Suprapubic skin (tissue), 4 donors: ENCODE data around the gene RB1. TPM values are rescaled to one million over a fixed set of nuclear protein-coding genes. Genes with fewer than 3 reads are reported as not detected.

Source experiments
- DNase-seq, 2 donors: peaks; one replicate each; pipeline ENCODE4 v3.0.0-alpha.2; 2019; ENCODE audit warnings: low spot score in 2 of 2
- H3K27ac ChIP-seq: fragments of 200-600 bp; sonication (generic); one replicate; pipeline ENCODE4 v1.5.1; 2019
- H3K27me3 ChIP-seq: fragments of 200-600 bp; sonication (generic); one replicate; pipeline ENCODE4 v1.5.1; 2019
- H3K36me3 ChIP-seq: fragments of 200-600 bp; sonication (generic); one replicate; pipeline ENCODE4 v1.5.1; 2019
- H3K4me1 ChIP-seq: fragments of 200-600 bp; sonication (generic); one replicate; pipeline ENCODE4 v1.5.1; 2019
- H3K4me3 ChIP-seq: fragments of 200-600 bp; sonication (generic); one replicate; pipeline ENCODE4 v1.5.1; 2019; ENCODE audit warnings: mild to moderate bottlenecking
- H3K9me3 ChIP-seq: fragments of 200-600 bp; sonication (generic); one replicate; pipeline ENCODE4 v1.5.1; 2019
- EP300 ChIP-seq: sonication (generic); formaldehyde crosslinking; IDR thresholded peaks from one replicate; pipeline ENCODE4 v1.6.1; 2017; ENCODE audit warnings: antibody characterized with exemption
- POLR2A ChIP-seq, 2 donors: fragments of 450-650 bp; IDR thresholded peaks; one replicate each; pipeline ENCODE4 v1.6.1; 2017; ENCODE audit warnings: antibody characterized with exemption in 2 of 2, mild to moderate bottlenecking in 2 of 2, moderate library complexity in 2 of 2
- POLR2AphosphoS5 ChIP-seq, 3 donors: sonication (generic); formaldehyde crosslinking; IDR thresholded peaks; one replicate each; pipeline ENCODE4 v1.6.1; 2017; ENCODE audit warnings: antibody characterized with exemption in 3 of 3
- WGBS: methylation state at CpG from one replicate; pipeline ENCODE4 v1.1.5; 2018; 5-methylcytosine and 5-hydroxymethylcytosine counted together
- total RNA-seq, 4 donors: library from RNA; depleted of rRNA; stranded (reverse); fragments of >200 nt; gene quantifications; one replicate each; pipeline ENCODE4 v1.1.0, GENCODE V29; 2016
- TF ChIP-seq, protein P1 (sequence below), 2 donors: fragments of 200-600 bp in 1 of 2; fragments of 450-650 bp in 1 of 2; sonication (generic) in 1 of 2; IDR thresholded peaks; one replicate each; pipeline ENCODE4 v1.5.1; 2016 to 2019; ENCODE audit warnings: antibody characterized with exemption in 2 of 2, mild to moderate bottlenecking in 1 of 2, moderate library complexity in 1 of 2

Gene RB1
- total RNA-seq, 4 donors from 2014 or later = 18.0 to 31.5 (median 20.7) TPM

- 55% methylated on average over 2 of the region's 2 CpGs for WGBS
- H3K4me3 ChIP-seq = no peak overlapping the region
- no peaks in the 10 kb centered on the region for H3K36me3 ChIP-seq
- TF ChIP-seq POLR2AphosphoS5 (IDR thresholded peaks at IDR 0.05) = no peak
- no peak for TF ChIP-seq POLR2A (IDR thresholded peaks at IDR 0.05)
- no peak for TF ChIP-seq EP300
- TF ChIP-seq, protein P1, sequence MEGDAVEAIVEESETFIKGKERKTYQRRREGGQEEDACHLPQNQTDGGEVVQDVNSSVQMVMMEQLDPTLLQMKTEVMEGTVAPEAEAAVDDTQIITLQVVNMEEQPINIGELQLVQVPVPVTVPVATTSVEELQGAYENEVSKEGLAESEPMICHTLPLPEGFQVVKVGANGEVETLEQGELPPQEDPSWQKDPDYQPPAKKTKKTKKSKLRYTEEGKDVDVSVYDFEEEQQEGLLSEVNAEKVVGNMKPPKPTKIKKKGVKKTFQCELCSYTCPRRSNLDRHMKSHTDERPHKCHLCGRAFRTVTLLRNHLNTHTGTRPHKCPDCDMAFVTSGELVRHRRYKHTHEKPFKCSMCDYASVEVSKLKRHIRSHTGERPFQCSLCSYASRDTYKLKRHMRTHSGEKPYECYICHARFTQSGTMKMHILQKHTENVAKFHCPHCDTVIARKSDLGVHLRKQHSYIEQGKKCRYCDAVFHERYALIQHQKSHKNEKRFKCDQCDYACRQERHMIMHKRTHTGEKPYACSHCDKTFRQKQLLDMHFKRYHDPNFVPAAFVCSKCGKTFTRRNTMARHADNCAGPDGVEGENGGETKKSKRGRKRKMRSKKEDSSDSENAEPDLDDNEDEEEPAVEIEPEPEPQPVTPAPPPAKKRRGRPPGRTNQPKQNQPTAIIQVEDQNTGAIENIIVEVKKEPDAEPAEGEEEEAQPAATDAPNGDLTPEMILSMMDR (IDR thresholded peaks at IDR 0.05) = no peak
- H3K4me1 ChIP-seq = peaks cover 78% of the 10 kb centered on the region
- H3K27me3 ChIP-seq = no peaks in the 10 kb centered on the region
- H3K27ac ChIP-seq = peak overlapping the region; percentile 78
- DNase-seq = no peak
- H3K9me3 ChIP-seq = no peaks in the 10 kb centered on the region
Observed at GRCh38 chr13:48402325-48402932, 98.9 kb downstream of the RB1 start.

- Histone ChIP-seq H3K9me3 (no peaks in the 10 kb centered on the region), H3K27me3 (no peaks in the 10 kb centered on the region), H3K4me3 (peak overlapping the region; percentile 16), H3K4me1 (peaks cover 82% of the 10 kb centered on the region), H3K36me3 (no peaks in the 10 kb centered on the region), H3K27ac (peak overlapping the region; percentile 78)
- TF ChIP-seq POLR2AphosphoS5 (IDR thresholded peaks at IDR 0.05) = no peak
- no peak for TF ChIP-seq EP300
- TF ChIP-seq, protein P1 (IDR thresholded peaks at IDR 0.05) = no peak
- TF ChIP-seq POLR2A (IDR thresholded peaks at IDR 0.05) = no peak
- DNase-seq = no peak
- WGBS = 23% methylated on average over 2 of the region's 2 CpGs
Observed at GRCh38 chr13:48403151-48403631, 99.6 kb downstream of the RB1 start.

- H3K4me3 ChIP-seq = no peak overlapping the region
- H3K4me1 ChIP-seq = peaks cover 80% of the 10 kb centered on the region
- H3K27me3 ChIP-seq = no peaks in the 10 kb centered on the region
- DNase-seq = no peak
- TF ChIP-seq, protein P1 (IDR thresholded peaks at IDR 0.05) = no peak
- no peak for TF ChIP-seq EP300
- no peak for TF ChIP-seq POLR2AphosphoS5 (IDR thresholded peaks at IDR 0.05)
- no peak for TF ChIP-seq POLR2A (IDR thresholded peaks at IDR 0.05)
- 69% methylated on average over 8 of the region's 8 CpGs for WGBS
- no peaks in the 10 kb centered on the region for H3K36me3 ChIP-seq
- H3K27ac ChIP-seq = peak overlapping the region; percentile 78
- H3K9me3 ChIP-seq = no peaks in the 10 kb centered on the region
Observed at GRCh38 chr13:48403913-48404312, 100.4 kb downstream of the RB1 start.

DNA sequence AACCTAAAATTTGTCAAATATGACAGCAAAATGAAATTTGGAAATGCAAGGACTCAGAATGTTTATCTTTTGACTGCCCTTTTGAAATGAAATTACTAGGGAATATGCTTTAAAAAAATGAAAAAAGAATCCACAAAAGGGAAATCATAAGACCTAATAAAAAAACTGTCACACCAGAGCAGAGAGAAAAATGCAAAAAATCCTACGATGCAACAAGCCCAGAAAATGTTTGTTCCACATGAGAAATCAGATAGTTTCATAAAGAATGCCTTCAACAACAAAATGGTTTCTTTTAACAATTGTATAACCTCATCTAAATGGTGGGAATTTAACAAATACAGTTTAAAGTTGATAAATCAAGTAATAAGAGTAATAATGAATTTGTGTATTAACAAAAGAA lies 101.4 kb downstream of the RB1 start:
- TF ChIP-seq POLR2A (IDR thresholded peaks at IDR 0.05) (no peak), POLR2AphosphoS5 (IDR thresholded peaks at IDR 0.05) (no peak), EP300 (no peak)
- TF ChIP-seq, protein P1 (IDR thresholded peaks at IDR 0.05) = no peak
- H3K27ac ChIP-seq = peak overlapping the region; percentile 78
- no peak for DNase-seq
- H3K27me3 ChIP-seq = no peaks in the 10 kb centered on the region
- H3K9me3 ChIP-seq = no peaks in the 10 kb centered on the region
- no peak overlapping the region for H3K4me3 ChIP-seq
- no peaks in the 10 kb centered on the region for H3K36me3 ChIP-seq
- H3K4me1 ChIP-seq = peaks cover 73% of the 10 kb centered on the region
- WGBS = 33% methylated on average over 1 of the region's 1 CpG

GRCh38 chr13:48405875-48406274 lies 102.3 kb downstream of the RB1 start:
- TF ChIP-seq, protein P1 (IDR thresholded peaks at IDR 0.05) = no peak
- TF ChIP-seq POLR2A (IDR thresholded peaks at IDR 0.05) (no peak), EP300 (no peak), POLR2AphosphoS5 (IDR thresholded peaks at IDR 0.05) (no peak)
- no peaks in the 10 kb centered on the region for H3K9me3 ChIP-seq
- H3K36me3 ChIP-seq = no peaks in the 10 kb centered on the region
- H3K27ac ChIP-seq = peak overlapping the region; percentile 10
- H3K4me1 ChIP-seq = peaks cover 72% of the 10 kb centered on the region
- DNase-seq = no peak
- H3K4me3 ChIP-seq = no peak overlapping the region
- no peaks in the 10 kb centered on the region for H3K27me3 ChIP-seq
